ENCODE measurements around the gene FGGY.
"Not testable (repeated sequence)": the region's sequence is repeated elsewhere in the genome, so short reads cannot be mapped to it uniquely, and the experiment has no call there.

FGGY gene

DNA sequence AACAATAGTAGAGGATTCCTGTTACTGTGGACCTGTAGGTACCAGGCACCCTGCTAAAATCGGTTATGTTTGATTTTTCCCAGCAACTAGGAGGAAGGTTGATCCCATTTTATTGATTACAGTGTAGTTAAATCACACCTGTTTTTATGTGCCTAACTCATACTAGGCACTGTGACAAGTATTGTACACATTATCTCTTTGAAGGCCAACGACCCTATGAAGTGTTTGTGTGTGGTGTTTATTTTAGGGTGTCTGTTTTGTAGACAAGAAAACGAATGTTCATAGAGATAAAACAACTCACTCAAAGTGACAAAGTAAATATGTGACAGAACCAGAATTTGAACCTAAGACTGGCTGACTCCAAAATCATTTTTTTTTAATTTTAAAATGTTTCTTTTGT lies 49.5 kb downstream of the FGGY start:
- DNase-seq (ENCODE audit: low read depth in 1 of 2, low spot score in 1 of 2), result no peak

DNA sequence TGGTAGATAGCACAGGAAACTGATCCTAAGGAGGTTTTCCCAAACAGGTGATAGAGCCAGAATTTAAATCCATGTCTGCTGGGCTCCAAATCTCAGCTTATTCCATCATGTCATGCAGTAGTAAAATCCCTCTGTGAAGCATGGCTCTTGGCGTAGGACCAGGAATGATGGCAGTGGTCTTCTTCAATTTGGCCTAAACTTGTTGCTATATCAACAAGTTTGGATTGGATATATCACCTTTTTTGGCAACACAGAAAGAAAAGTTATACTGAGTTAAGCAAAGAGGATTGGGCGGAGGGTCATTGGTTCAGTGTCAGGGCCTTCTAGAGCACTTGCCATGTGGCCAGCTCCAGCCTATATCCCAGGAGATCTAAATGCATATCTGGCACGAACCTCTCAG lies 52.2 kb downstream of the FGGY start:
- no peak for DNase-seq (ENCODE audit: low read depth in 1 of 2, low spot score in 1 of 2)

DNA sequence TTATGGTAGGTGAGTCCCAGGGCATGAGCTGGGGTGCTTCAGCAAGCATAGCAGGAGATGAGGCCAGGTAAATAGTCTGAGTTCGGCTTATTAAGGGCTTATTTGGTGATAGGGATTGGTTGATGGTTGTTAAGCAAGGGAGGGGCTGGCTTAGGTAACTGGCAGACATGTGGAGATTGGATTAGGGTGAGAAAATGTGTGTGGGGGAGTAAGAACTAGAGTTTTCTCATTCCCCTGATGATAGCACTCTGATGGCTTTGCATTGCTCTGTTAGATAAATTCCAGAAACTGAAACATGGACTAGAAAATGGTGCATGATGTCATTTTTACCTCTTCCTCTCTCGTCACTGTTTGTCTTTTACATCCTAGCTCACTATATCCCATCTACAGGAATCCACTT lies 53.6 kb downstream of the FGGY start:
- DNase-seq (ENCODE audit: low read depth in 1 of 2, low spot score in 1 of 2), result no peak

DNA sequence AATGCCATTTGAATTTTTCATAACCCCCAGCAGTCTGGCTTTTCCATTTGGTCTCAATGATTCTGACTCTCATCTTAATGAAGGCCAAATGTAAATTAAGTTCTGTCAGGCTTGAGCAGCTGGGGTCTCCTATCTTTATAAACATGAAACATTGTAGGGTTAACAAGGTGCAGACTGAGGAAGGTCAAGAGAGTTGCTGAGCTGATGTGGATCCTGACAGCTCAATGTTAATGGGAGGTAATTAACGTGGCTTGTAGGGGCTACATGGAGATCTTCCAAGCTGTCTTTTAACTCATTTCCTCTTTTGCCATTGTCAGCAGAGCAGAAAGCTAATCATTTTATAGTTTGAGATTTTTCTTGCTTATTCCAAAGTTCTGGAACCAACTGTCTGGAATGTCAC lies 55.2 kb downstream of the FGGY start:
- DNase-seq (ENCODE audit: low read depth in 1 of 2, low spot score in 1 of 2), result no peak

DNA sequence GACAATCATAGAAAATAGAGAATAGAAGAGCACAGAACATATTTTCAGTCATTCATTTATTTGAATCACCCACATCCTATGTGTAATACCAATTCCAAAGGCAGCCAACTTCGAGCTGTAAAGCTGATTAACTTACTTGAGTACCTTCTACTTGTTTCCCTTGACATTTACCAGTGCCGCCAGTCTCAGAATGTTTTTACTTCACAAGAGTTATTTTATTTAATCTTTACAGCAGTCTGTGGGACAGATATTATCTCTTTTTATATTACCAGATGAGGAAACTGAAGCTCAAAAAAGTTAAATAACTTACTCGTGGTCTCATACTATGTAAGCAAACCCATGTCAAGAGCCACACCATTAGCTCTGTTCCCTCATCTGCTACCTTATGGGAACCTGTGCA lies 56.6 kb downstream of the FGGY start:
- DNase-seq (ENCODE audit: low read depth in 1 of 2, low spot score in 1 of 2), result no peak

DNA sequence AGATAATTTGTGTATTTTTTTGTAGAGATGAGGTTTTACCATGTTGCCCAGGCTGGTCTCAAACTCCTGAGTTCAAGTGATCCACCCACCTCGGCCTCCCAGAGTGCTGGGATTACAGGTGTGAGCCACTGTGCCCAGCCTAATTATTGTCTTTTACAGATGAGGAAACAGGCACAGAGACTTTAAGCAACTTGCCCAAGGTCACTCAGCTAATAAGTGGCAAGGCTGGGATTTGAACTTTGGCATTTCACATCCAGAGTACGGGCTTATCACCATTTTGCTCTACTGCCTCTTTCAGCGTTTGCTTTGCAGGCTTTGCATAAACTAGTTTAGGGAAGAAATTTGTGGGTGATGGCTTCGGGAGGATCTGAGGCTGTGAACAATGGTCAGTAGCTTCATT lies 57.3 kb downstream of the FGGY start:
- not testable (repeated sequence) for DNase-seq (ENCODE audit: low read depth in 1 of 2, low spot score in 1 of 2)

DNA sequence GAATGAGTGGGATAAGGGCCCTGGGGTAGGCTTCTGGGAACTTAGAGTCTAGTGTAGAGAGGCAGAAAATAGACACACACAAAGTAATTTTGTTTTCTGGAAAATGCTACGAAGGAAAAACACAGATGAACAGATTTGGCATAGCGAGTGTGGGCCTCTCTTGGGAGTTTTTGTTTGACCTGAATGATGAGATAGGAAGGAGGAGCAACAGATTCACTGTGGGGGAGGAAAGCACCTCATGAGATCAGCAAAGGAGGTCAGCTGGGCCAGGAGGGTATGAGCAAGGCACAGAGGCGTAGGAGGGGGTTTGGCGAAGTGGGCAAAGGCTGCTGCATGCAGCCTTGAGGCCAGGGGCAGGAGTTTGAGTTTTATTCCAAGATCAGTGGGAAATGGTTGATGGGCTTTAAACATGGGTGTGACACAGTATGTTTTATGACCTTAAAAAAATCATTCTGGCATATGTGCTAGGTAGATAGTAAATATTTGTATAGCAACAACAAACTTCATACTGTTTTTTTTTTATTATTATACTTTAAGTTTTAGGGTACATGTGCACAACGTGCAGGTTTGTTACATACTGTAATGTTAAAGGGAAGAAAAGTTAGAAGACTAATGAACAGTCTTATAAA lies 57.9 kb downstream of the FGGY start:
- no peak for DNase-seq (ENCODE audit: low read depth in 1 of 2, low spot score in 1 of 2)

DNA sequence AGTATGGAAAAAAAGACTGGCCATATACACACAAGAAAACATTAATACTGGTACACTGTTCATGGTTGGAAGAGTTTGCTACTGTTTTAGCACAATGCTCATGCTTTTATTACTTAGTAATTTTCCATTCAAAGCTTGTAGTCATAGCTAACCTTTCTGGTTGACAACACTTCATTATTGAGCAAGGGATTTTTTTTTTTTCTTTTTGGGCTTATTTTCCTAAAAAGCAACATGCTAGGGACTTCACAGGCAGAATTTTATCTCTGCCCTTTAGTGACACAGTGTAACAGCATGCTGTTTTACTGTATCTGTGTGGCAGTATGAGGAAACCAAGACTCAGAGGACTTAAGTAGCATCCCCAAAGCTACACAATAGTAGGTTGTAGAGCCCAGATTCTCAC lies 58.5 kb downstream of the FGGY start:
- no peak for DNase-seq (ENCODE audit: low read depth in 1 of 2, low spot score in 1 of 2)

DNA sequence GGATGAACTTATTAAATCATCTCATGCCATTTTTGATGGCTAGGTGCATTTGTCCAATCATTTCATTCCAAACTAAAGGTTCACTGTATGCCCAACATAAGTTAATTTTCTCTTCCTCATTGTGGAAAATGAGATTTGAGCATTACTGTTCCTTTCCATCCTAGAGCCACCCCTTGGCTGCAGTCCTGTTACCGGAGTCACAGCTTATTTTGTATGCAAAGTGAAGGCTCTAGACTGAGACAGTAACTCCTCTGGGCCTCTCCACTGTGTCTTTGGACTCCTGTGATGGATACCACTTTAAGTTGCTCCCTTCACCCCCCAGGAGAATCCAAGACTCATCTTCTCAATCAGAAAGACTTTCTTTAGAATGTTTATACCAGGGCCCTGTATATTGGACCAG lies 59.7 kb downstream of the FGGY start:
- no peak for DNase-seq (ENCODE audit: low read depth in 1 of 2, low spot score in 1 of 2)

DNA sequence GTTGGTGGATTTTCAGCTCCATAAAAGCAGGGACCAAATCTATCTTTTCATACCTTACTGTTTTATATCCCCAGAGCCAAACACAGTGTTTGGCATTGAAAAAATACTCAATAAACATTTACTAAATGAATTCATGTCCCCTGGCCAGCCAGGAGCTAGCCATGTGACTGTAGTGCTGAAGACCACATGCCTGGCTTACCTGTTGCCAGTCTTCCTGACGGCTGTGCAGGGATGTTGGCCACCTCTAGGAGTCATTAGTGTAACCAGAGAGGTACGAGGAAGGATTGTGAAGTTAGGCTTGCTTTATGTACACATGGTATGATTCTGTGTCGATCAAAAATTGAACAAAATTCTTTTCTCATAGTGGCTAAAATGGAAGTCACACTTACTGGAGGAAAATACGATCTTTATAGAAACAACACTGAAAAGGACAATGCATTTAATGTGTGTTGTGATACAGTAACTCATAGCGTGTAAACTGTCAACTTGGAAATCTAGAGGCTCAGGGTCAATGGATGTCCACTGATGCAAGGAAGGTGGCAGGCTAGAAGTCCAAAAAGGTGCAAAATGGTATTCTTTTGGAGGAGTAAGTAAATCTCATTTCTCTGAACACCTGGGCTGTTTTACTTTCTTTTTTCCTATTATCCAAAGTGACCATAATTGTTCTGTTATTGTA lies 60.9 kb downstream of the FGGY start:
- no peak for DNase-seq (ENCODE audit: low read depth in 1 of 2, low spot score in 1 of 2)

DNA sequence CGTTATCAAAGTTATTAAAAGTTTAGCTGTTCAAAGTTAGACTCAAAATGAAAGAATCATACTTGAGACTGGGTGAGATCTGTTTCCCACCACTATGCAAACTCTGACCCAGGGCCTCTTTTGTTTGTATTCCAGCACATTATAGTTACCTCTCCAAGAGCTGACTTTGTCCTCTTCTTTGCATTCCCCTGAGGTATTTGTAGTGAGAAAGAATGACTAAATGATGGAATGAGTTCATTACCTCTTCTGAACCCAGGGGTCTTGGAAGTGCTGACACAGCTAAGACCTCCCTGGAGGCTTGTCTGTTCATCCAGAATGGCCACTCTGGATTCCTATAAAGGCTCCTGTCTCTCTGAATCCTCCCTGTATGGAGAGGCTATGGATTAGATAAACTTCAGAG lies 62.4 kb downstream of the FGGY start:
- no peak for DNase-seq (ENCODE audit: low read depth in 1 of 2, low spot score in 1 of 2)

DNA sequence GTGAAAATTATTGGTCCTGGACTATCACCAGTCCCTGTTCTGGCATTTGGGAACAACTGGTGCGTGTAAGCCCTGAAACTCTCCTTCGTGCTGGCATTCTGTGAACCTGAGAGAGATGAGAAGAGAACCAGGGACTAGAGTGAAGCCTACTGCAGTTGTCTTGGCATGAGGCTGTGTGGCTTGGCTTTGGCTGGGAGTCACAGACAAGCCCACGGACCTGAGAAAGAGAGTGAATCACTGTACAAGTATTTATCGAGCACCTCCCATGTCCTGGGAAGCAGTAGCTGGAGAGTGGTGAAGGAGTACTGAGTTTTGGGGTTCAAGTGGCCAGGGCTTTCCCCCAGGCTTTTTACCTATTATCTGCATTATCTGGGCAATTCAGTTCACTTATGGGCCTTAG lies 63.3 kb downstream of the FGGY start:
- no peak for DNase-seq (ENCODE audit: low read depth in 1 of 2, low spot score in 1 of 2)

DNA sequence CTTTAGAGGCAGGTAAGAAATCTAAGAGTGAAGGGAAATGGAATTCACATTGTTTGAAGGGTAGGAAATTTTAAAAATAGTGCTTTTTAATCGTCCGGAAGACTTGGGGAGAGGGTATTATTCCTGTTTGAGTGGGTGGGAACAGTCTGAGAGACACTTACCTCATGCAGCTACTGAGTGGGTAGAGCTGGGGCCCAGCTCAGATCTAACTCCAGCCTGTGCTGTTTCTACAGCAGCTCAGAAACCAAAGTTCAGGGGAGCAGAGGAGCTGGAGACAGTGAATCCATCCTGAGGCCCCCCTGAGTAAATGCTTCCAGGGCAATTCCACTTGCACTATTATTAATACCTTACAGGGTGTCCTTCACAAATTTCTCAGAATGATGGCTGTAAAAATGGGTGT lies 63.8 kb downstream of the FGGY start:
- no peak for DNase-seq (ENCODE audit: low read depth in 1 of 2, low spot score in 1 of 2)

DNA sequence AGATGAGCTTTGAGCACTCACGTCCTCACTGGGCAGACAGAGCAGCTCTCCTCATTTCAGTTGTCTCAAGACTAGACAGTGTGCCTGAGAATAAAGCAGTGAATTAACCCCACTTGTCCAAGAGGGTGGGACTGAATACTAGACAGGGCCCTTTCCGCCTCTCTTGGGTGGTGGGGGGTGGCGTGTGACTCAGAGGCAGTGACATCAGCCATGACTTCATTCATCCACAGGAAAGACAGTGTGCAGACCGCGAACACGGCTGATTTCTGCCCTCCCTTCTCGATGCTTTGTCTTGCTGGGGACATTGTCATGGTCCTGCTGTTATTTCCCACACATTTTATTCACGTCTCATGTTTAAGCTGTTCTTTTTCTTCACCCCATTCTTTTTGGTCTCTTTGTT lies 64.9 kb downstream of the FGGY start:
- no peak for DNase-seq (ENCODE audit: low read depth in 1 of 2, low spot score in 1 of 2)

DNA sequence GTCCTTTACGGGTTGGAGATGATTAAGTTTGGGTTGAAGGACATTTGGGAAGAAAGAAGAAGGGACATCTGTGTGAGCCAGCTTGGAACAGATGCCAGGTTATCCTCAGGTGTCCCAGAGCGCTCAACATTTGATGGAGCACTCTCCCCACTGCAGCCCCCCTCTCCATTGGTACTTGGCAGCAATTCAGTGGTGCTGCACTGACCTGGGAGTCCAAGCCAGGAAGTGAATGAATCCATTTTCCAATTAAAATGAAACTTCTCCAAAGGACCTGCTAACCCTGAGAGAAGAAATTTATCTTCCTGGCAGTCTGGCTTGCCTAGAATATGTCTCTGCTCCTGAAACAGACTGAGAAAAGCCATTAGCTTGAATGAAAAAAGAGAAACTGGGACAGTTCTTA lies 67.1 kb downstream of the FGGY start:
- no peak for DNase-seq (ENCODE audit: low read depth in 1 of 2, low spot score in 1 of 2)

DNA sequence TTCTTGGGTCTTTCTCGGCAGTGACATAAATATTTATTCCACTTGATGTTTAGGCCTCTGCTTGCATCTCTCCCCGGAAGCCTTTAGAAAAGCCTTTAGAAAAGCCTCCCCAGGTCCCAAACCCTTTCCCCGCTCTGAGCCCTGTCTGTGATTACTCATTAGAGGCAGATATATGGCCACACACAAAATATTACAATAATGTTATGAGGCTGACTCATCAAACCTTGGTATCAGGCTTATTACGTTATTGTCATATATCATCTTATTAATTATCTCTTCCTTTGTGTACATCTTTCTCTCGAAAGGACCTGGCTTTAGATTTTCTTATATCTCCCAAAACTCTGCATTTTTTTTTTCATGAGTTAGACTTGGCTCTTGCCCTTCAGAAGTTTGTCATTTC lies 69.5 kb downstream of the FGGY start:
- DNase-seq (ENCODE audit: low read depth in 1 of 2, low spot score in 1 of 2), result no peak

DNA sequence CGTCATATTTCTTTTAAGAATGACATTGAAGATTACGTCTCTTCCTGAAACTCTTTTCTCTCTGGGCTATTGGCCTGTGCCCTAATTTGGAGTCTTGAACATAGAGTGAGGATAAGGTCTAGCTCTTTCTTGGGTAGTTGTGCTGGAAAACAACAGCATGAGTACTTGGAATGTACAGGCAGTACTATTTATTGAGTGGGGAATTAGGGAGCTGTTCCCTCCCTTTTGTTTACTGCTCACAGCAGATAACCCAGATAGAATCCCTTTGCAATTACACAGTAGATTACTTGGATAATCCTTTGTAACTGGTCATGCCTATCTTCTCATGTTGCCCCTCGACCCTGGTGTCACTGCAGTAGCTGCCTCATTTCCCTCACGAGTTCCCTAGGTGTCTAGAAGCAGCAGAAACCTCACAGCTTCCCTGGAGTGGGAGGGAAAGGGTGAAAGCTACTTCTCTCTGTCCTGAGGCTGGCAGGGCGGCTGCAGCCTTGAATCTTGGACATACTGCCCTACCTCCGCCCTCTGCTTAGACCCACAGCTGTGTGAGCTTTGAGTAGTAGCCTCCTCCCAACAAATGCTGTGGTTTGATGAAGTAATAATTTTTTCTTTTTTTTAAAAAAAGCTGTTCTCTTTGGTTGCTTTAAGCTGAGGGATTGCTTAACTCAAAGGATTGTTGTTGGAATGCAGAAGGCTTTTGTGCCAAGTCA lies 70.6 kb downstream of the FGGY start:
- DNase-seq (ENCODE audit: low read depth in 1 of 2, low spot score in 1 of 2), result no peak

DNA sequence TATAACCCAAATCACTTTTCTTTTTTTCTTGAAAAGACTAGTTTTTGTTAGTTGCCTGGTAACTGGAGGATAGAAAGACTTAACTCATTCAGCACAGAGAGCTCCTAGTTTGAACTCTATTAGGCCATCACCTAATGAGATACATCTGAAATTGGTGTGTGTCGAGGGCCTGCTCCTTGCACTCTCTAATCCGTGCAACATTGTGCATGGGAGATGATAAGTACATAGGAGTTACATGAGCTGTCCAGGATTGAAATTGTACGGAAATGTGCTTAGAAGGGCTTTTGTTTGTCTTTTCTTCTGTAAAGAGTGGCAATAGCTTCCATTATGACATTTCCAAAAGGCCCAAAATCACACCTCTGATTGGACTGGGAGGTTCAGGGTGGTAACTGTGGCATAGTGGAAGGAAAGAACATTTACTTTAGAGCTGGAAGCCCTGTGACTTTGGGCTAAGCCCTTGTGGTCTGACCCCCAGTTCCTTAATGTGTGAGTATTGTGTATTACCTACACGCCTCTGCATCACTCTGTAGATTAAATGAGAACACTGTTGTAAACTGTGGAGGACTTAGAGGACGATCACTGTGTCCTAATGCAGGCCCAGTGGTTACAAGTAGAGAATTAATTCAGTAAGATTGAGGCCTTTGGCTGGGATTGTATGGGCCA lies 71.2 kb downstream of the FGGY start:
- no peak for DNase-seq (ENCODE audit: low read depth in 1 of 2, low spot score in 1 of 2)

DNA sequence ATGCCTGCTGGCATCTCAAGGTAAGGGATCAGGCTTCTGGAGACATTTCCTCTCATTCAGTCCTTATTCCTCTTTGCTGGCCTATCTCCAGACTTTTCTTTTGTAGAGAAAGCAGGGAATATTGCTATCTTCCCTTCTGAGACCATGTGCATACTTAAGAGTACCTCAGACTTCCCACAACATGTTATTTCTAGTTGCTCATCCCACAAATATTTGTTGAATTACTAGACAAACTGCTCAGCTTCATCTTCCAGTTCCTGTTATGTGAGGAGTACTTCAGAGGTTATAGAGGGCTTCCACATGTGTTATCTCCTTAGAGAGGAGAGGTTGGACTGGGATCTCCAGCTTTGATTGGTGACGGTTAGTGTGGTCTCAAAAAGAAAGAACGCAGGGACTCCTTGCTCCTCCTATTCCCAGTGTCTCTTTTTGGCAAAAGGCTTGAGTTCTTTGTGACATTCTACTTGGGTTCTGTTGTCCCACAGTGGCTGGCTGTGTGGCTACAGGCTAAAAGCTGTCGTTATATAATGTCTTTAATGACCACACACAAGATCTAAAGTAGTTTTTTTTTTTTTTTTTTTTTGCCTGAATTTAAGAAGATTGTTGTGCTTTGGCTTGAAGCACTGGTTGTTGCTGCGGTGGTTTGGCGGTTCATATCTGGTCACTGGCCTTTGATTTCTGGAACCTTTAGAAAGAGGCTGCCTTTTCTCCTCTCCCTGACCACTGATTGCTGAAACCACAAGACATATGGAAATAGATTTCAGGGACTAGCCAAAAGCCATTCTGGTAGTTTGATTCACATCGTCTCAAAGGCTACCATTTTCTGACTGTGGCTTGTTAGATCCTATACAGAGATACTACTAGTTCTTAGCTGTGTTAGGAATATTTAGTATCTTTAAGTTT lies 78.7 kb downstream of the FGGY start:
- DNase-seq (ENCODE audit: low read depth in 1 of 2, low spot score in 1 of 2), result no peak

DNA sequence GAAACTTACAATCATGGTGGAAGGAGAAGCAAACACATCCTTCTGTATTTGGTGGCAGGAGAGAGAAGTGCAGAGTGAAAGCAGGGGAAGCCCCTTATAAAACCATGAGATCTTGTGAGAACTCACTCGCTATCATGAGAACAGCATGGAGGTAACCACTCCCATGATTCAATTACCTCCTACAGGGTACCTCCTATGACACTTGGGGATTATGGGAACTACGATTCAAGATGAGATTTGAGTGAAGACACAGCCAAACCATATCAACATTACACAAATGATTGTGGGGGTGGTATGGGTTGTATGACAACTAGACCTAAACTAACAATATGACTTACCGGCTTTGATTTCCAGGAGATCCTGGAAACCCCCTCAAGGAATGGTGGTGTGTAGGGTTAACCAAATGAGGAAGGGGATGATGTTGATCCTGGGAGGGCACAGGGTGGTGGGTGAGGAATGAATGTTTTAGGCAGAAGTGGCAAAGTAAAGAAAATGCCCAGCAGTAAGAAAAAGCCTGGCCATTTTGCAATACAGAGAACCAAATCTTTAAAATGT lies 80.5 kb downstream of the FGGY start:
- DNase-seq (ENCODE audit: low read depth in 1 of 2, low spot score in 1 of 2), result no peak

Measured in stimulated activated CD4-positive, alpha-beta T cell treated with anti-CD3 and anti-CD28 coated beads, Interleukin-15, amount 100 ng/mL, for 1 hour (primary cell).